D341Med (cell line): ENCODE data around the gene SLC4A9.
A peak's percentile ranks its signal among the peaks of the same experiment; 100 is the strongest.
"Not testable (repeated sequence)": the region's sequence is repeated elsewhere in the genome, so short reads cannot be mapped to it uniquely, and the experiment has no call there.

Experiments
- DNase-seq: peaks from one replicate; pipeline ENCODE4 v3.0.0; 2012; ENCODE audit warnings: low spot score

Gene SLC4A9

GRCh38 chr5:140339636-140340035, 20.4 kb upstream of the SLC4A9 start:
- DNase-seq = no peak

- DNase-seq = no peak
Measured at GRCh38 chr5:140340605-140341121, 19.3 kb upstream of the SLC4A9 start.

GRCh38 chr5:140341591-140341990, 18.4 kb upstream of the SLC4A9 start:
- no peak for DNase-seq

- DNase-seq = no peak
Measured at GRCh38 chr5:140342287-140342686, 17.7 kb upstream of the SLC4A9 start.

- DNase-seq = no peak
Measured at GRCh38 chr5:140342896-140343295, 17.1 kb upstream of the SLC4A9 start.

GRCh38 chr5:140343849-140344248, 16.1 kb upstream of the SLC4A9 start:
- DNase-seq = not testable (repeated sequence)

- DNase-seq = no peak
Measured at GRCh38 chr5:140344683-140345423, 15.1 kb upstream of the SLC4A9 start.

GRCh38 chr5:140345919-140346347, 14.1 kb upstream of the SLC4A9 start:
- no peak for DNase-seq

GRCh38 chr5:140346348-140347221, 13.4 kb upstream of the SLC4A9 start, which contains the start of gene HBEGF:
TSS of gene HBEGF (minus strand) at chr5:140346603. CDS start at chr5:140346328, 275 bp downstream.
- peak; percentile 92 for DNase-seq

GRCh38 chr5:140347360-140347759, 12.6 kb upstream of the SLC4A9 start:
- no peak for DNase-seq

- DNase-seq = no peak
Measured at GRCh38 chr5:140348104-140348503, 11.9 kb upstream of the SLC4A9 start.

- no peak for DNase-seq
Measured at GRCh38 chr5:140349244-140349643, 10.8 kb upstream of the SLC4A9 start.

- peak; percentile 51 for DNase-seq
Measured at GRCh38 chr5:140351609-140352334, 8.2 kb upstream of the SLC4A9 start.

GRCh38 chr5:140355546-140355945, 4.4 kb upstream of the SLC4A9 start:
- no peak for DNase-seq

GRCh38 chr5:140356853-140357725, 2.9 kb upstream of the SLC4A9 start:
- no peak for DNase-seq

- peak; percentile 89 for DNase-seq
Measured at GRCh38 chr5:140357726-140358093, 2.3 kb upstream of the SLC4A9 start.

GRCh38 chr5:140358738-140359310, 1.2 kb upstream of the SLC4A9 start:
- peak; percentile 55 for DNase-seq

GRCh38 chr5:140360681-140361479, 886 bp downstream of the SLC4A9 start:
- no peak for DNase-seq

- no peak for DNase-seq
Measured at GRCh38 chr5:140361901-140362300, 1.9 kb downstream of the SLC4A9 start.

- DNase-seq = no peak
Measured at GRCh38 chr5:140362311-140362710, 2.3 kb downstream of the SLC4A9 start.
